ENCODE data around the gene FAM170B. TPM values are rescaled to one million over a fixed set of nuclear protein-coding genes. Genes with fewer than 3 reads are reported as not detected.

The FAM170B gene
- total and polyA plus RNA-seq, 9 of the 15 experiments (the other 6 are each of a cell fraction or from before 2014, with no cell fraction given): 0.11 to 0.21 TPM; not detected in 7

GRCh38 chr10:49166484-49167400 is 32.9 kb upstream of the FAM170B start (continued):
- TF ChIP-seq ZNF124 (CRISPR knock-in tag; IDR thresholded peaks at IDR 0.05): no peak
- TF ChIP-seq, protein P1, sequence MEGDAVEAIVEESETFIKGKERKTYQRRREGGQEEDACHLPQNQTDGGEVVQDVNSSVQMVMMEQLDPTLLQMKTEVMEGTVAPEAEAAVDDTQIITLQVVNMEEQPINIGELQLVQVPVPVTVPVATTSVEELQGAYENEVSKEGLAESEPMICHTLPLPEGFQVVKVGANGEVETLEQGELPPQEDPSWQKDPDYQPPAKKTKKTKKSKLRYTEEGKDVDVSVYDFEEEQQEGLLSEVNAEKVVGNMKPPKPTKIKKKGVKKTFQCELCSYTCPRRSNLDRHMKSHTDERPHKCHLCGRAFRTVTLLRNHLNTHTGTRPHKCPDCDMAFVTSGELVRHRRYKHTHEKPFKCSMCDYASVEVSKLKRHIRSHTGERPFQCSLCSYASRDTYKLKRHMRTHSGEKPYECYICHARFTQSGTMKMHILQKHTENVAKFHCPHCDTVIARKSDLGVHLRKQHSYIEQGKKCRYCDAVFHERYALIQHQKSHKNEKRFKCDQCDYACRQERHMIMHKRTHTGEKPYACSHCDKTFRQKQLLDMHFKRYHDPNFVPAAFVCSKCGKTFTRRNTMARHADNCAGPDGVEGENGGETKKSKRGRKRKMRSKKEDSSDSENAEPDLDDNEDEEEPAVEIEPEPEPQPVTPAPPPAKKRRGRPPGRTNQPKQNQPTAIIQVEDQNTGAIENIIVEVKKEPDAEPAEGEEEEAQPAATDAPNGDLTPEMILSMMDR (IDR thresholded peaks at IDR 0.05 in 2 of 3, conservative IDR thresholded peaks at IDR 0.05 in 1 of 3; ENCODE audit: insufficient read depth in 2 of 3, low read depth in 1 of 3, low read length in 3 of 3): peak in 2 of 3 experiments; percentile 7 to 38; a peak in 3 of 6 replicates
- TF ChIP-seq, protein P2, sequence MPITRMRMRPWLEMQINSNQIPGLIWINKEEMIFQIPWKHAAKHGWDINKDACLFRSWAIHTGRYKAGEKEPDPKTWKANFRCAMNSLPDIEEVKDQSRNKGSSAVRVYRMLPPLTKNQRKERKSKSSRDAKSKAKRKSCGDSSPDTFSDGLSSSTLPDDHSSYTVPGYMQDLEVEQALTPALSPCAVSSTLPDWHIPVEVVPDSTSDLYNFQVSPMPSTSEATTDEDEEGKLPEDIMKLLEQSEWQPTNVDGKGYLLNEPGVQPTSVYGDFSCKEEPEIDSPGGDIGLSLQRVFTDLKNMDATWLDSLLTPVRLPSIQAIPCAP (CRISPR knock-in tag; IDR thresholded peaks at IDR 0.05; ENCODE audit: borderline replicate concordance): no peak
- no peak for TF ChIP-seq CREBBP (IDR thresholded peaks at IDR 0.05; ENCODE audit: low read depth, low read length)
- TF ChIP-seq NR1H2 (CRISPR knock-in tag; IDR thresholded peaks at IDR 0.05): no peak
- no peak for TF ChIP-seq ZNF212 (CRISPR knock-in tag; IDR thresholded peaks at IDR 0.05)
- no peak for TF ChIP-seq ID3 (CRISPR knock-in tag; IDR thresholded peaks at IDR 0.05)
- TF ChIP-seq ID3 (tag; IDR thresholded peaks at IDR 0.05): peak; percentile 46; the same call in 1 of the 2 replicates
- TF ChIP-seq PHB2 (IDR thresholded peaks at IDR 0.05; ENCODE audit: low read depth): no peak
- TF ChIP-seq TAF9B (IDR thresholded peaks at IDR 0.05; ENCODE audit: partially characterized antibody): no peak
- no peak for TF ChIP-seq SRSF7 (optimal IDR thresholded peaks at IDR 0.05; ENCODE audit: low read depth, low read length)
- no peak for TF ChIP-seq PML (IDR thresholded peaks at IDR 0.05; ENCODE audit: low read length)
- TF ChIP-seq BHLHE40 (IDR thresholded peaks at IDR 0.05; ENCODE audit: low read length): 0 out of 2 replicates have a peak, but pooled peaks have one; percentile 42
- no peak for TF ChIP-seq HMG20B (CRISPR knock-in tag; IDR thresholded peaks at IDR 0.05)
- TF ChIP-seq, protein P3, sequence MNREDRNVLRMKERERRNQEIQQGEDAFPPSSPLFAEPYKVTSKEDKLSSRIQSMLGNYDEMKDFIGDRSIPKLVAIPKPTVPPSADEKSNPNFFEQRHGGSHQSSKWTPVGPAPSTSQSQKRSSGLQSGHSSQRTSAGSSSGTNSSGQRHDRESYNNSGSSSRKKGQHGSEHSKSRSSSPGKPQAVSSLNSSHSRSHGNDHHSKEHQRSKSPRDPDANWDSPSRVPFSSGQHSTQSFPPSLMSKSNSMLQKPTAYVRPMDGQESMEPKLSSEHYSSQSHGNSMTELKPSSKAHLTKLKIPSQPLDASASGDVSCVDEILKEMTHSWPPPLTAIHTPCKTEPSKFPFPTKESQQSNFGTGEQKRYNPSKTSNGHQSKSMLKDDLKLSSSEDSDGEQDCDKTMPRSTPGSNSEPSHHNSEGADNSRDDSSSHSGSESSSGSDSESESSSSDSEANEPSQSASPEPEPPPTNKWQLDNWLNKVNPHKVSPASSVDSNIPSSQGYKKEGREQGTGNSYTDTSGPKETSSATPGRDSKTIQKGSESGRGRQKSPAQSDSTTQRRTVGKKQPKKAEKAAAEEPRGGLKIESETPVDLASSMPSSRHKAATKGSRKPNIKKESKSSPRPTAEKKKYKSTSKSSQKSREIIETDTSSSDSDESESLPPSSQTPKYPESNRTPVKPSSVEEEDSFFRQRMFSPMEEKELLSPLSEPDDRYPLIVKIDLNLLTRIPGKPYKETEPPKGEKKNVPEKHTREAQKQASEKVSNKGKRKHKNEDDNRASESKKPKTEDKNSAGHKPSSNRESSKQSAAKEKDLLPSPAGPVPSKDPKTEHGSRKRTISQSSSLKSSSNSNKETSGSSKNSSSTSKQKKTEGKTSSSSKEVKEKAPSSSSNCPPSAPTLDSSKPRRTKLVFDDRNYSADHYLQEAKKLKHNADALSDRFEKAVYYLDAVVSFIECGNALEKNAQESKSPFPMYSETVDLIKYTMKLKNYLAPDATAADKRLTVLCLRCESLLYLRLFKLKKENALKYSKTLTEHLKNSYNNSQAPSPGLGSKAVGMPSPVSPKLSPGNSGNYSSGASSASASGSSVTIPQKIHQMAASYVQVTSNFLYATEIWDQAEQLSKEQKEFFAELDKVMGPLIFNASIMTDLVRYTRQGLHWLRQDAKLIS (CRISPR knock-in tag; IDR thresholded peaks at IDR 0.05): no peak

Measured in K562 (cell line).